ENCODE data around the gene QSOX2.
A peak's percentile ranks its signal among the peaks of the same experiment; 100 is the strongest.

Gene QSOX2

DNA sequence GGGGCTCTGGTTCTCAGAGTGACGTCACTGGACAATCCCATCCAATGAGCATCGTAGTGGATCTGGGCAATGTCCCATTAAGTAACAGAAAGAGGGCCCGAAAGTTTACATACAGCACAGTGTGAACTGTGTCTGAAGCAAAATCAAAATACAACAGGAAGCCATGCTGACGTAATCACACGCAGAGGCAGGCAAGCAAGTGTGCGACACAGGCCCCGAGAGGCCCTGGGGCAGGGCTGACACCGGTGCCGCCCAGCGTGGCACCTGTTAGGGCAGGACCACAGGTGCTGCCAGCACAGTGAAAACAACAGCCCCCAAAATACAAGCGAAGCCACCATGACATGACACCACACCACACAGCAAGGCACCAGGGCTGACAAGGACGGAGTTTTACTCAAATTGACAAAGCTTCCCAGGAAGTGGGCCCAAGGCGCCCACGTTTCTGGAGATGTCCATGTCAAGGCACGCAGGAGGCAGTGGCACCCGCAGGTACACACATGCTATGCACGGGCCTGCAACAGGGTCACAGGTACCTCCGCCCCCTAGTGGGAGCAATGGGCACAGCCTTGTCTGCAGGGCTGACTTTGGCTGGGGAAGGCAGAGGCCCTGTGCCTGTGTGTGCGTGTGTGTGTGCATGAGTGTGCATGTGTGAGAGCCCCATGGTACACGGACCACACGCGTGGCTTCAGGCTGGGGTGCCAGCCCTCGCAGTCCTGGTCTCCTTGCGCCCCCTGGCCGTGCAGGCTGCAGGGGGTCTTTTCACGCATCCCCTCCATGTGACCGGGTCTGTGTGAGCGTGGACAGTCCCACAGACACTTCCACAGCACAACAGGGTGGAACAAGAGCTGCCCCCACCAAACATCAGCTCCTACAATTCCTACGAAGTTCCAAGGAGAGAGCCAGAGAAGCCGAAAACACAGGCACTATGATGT is 19.6 kb downstream of the QSOX2 start:
- ChIA-PET POLR2A (interaction anchor here (1.0 kb wide), 1 partner anchor 88 kb away, joined by 3 read pairs; no protein-coding TSS in a partner anchor), CTCF (interaction anchor here (1.0 to 6.2 kb wide), 8 partner anchors 9 to 42 kb away, joined by 3 to 36 read pairs (median 7); no protein-coding TSS in a partner anchor)
- TF ChIP-seq CTCF (IDR thresholded peaks at IDR 0.05; ENCODE audit: control extremely low read depth, extremely low read depth, low read depth, missing control alignments), result peak; percentile 94
- peak; percentile 89 for DNase-seq (ENCODE audit: extremely low spot score)

- ChIA-PET POLR2A (interaction anchor here (1.0 kb wide), 1 partner anchor 87 kb away, joined by 3 read pairs; no protein-coding TSS in a partner anchor), CTCF (interaction anchor here (1.0 to 6.2 kb wide), 10 partner anchors 8 to 55 kb away, joined by 3 to 36 read pairs (median 6); no protein-coding TSS in a partner anchor)
- peak; percentile 59 for DNase-seq (ENCODE audit: extremely low spot score)
- TF ChIP-seq CTCF (IDR thresholded peaks at IDR 0.05; ENCODE audit: control extremely low read depth, extremely low read depth, low read depth, missing control alignments), result peak; percentile 2
Observed at GRCh38 chr9:136225366-136225747, 20.3 kb downstream of the QSOX2 start.

- CTCF ChIA-PET, result interaction anchor here (0.9 to 6.2 kb wide), 10 partner anchors 7 to 117 kb away, joined by 3 to 36 read pairs (median 4); no protein-coding TSS in a partner anchor
- TF ChIP-seq CTCF (IDR thresholded peaks at IDR 0.05; ENCODE audit: control extremely low read depth, extremely low read depth, low read depth, missing control alignments), result no peak
- POLR2A ChIA-PET, result no interaction called here
- no peak for DNase-seq (ENCODE audit: extremely low spot score)
Observed at GRCh38 chr9:136223871-136224640, 21.6 kb downstream of the QSOX2 start.

DNA sequence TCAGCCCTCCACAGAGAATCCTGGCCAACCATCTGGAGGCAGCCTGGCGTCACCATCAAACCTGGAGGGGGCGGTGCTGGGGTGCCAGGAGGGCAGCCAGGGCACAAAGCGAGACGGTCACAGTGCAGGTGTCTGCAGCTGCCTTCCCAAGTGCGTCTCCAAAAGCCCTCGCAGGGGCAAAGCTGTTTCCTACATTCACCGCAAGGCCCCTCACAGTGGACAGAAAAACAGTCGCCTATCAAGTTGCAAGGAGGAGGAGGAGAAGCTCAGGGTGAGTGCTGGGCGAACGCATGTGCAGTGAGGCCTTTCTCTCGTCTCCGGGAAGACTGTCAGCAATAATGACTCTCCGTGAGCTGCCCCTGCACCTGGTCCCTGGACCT is 22.7 kb downstream of the QSOX2 start:
- CTCF ChIA-PET, result interaction anchor here (0.9 kb wide), 1 partner anchor 61 kb away, joined by 3 read pairs; no protein-coding TSS in a partner anchor
- DNase-seq (ENCODE audit: extremely low spot score), result no peak
- POLR2A ChIA-PET, result no interaction called here
- no peak for TF ChIP-seq CTCF (IDR thresholded peaks at IDR 0.05; ENCODE audit: control extremely low read depth, extremely low read depth, low read depth, missing control alignments)

DNA sequence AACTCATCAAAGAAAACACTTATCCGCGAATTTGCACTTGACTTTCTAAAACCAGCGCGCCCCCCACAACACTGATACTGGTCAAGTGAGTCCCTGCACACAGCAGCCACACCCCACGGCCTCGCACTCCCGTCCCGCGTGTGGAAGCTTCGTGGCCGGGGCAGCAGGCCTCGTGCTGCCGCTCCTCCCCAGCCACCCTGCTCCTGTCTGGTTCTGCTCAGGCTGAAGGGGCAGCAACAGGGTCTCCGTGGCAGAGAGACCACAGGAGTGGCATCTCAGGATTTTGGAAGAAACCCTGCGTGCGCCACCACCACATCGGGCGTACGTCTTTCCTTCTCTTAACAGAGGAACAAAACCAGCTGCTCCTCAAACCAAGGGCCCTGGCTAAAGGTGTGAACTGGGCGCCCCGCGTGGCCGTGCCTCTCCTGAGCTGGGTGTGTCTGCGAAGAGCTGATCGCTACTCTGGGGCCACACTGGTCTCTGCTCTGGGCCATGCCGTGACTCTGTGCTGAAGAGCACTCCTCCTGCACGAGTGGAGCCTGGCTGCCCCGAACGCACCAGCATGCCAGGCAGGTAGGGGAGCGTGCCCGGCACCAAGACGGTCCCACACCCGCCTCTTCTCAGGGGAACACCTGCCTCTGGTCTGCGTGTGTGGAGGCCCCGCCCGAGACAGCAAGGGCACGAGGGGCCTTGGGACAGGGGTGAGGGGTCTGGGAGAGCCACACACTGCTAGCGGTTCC is 23.3 kb downstream of the QSOX2 start:
- ChIA-PET POLR2A (no interaction called here), CTCF (no interaction called here)
- no peak for DNase-seq (ENCODE audit: extremely low spot score)
- TF ChIP-seq CTCF (IDR thresholded peaks at IDR 0.05; ENCODE audit: control extremely low read depth, extremely low read depth, low read depth, missing control alignments), result no peak

All from GM10248 (cell line).